ENCODE measurements around the gene CHST15.

The CHST15 gene

DNA sequence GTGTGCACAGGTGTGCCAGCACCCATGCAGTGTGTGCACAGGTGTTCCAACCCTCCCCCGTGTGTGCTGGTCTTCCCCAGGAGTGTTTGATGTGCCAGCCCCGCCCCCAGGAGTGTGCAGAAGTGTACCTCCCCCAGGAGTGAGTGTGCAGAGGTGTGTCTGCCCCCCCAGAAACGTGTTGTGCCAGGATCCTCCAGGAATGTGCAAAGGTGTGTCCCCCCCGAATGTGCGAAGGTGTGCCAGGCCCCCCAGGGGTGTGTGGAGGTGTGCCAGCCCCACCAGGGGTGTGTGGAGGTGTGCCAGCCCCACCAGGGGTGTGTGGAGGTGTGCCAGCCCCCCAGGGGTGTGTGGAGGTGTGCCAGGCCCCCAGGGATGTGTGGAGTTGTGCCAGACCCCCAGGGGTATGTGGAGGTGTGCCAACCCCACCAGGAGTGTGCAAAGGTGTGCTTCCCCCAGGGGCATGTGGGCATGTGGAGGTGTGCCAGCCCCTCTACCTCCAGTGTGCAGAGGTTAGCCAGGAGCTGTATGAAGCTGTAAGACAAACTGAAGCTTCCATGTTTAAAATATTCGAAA is 33.2 kb downstream of the CHST15 start:
- TF ChIP-seq, protein P1, sequence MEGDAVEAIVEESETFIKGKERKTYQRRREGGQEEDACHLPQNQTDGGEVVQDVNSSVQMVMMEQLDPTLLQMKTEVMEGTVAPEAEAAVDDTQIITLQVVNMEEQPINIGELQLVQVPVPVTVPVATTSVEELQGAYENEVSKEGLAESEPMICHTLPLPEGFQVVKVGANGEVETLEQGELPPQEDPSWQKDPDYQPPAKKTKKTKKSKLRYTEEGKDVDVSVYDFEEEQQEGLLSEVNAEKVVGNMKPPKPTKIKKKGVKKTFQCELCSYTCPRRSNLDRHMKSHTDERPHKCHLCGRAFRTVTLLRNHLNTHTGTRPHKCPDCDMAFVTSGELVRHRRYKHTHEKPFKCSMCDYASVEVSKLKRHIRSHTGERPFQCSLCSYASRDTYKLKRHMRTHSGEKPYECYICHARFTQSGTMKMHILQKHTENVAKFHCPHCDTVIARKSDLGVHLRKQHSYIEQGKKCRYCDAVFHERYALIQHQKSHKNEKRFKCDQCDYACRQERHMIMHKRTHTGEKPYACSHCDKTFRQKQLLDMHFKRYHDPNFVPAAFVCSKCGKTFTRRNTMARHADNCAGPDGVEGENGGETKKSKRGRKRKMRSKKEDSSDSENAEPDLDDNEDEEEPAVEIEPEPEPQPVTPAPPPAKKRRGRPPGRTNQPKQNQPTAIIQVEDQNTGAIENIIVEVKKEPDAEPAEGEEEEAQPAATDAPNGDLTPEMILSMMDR (IDR thresholded peaks at IDR 0.05; ENCODE audit: borderline replicate concordance, insufficient read depth, low read depth, low read length): no peak
- H3K4me3 ChIP-seq (ENCODE audit: low read depth, low read length): no peak overlapping the region

DNA sequence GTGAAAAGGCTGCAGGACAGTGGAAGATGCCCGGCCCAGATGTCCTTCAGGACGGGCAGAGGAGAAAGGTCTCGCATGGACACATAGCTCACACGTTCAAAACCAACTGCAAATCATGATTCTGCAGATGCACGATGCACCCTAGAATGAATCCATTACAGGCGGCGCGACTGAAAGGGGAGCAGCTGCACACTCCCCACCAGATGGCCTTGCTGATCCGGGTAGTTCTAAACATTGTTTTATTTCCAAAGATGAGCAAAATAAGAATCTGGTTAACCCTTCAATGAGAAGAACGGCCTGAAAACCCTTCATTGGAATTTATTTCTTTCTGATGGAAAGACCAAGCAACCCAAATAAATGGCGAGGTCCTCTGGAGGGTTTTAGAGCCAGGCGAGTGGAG is 33.8 kb downstream of the CHST15 start:
- TF ChIP-seq, protein P1 (IDR thresholded peaks at IDR 0.05; ENCODE audit: borderline replicate concordance, insufficient read depth, low read depth, low read length): no peak
- H3K4me3 ChIP-seq (ENCODE audit: low read depth, low read length): no peak overlapping the region

DNA sequence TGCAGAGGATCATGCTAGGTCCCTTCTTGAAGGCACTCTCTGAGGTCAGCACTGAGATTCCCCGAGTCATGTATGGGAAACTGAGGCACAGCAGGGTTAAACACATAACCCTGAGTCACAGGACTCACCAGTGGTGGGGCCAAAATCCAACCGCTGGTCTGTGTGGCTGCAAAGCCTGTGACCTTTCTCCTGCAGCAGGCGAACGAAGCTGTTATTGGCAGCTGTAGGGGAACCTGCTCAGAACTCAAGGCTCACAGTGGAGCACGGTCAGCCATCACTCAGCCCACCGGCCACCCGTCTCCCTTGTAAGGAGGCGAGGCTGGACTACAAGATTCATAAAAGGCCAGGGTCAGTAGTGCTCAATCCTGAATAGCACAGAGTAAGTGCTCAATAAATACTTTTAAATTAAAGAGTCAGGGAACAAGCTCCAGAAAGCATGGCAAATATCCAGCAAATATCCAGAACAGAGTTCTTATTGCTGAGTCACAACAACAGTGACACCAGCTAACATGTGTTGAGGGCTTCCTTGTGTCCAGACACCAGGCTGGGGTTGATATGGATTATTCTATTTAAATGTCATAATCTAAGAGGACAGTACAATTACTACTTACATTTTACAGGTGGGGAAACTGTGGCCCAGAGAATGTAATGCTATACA is 34.9 kb downstream of the CHST15 start:
- no peak overlapping the region for H3K4me3 ChIP-seq (ENCODE audit: low read depth, low read length)
- TF ChIP-seq, protein P1 (IDR thresholded peaks at IDR 0.05; ENCODE audit: borderline replicate concordance, insufficient read depth, low read depth, low read length): no peak

DNA sequence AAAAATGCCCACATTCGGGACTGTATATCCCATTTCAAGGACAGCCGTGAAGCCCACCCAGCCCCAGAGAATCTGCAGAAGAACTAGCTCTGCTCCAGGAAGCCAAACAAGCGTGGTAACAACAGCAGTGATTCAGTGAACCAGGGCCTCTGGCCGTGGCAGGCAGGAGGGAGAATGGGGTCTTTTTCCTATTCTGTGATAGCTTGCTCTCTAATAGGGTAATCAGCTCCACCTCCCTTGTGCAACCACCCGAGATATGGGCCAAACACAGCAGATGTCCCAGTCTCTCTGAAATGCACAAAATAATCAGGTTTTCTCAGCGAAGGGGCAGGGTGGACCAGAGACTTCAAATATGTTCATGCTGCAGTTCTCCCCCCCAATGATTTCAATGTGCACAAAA is 35.8 kb downstream of the CHST15 start:
- no peak overlapping the region for H3K4me3 ChIP-seq (ENCODE audit: low read depth, low read length)
- TF ChIP-seq, protein P1 (IDR thresholded peaks at IDR 0.05; ENCODE audit: borderline replicate concordance, insufficient read depth, low read depth, low read length): no peak

DNA sequence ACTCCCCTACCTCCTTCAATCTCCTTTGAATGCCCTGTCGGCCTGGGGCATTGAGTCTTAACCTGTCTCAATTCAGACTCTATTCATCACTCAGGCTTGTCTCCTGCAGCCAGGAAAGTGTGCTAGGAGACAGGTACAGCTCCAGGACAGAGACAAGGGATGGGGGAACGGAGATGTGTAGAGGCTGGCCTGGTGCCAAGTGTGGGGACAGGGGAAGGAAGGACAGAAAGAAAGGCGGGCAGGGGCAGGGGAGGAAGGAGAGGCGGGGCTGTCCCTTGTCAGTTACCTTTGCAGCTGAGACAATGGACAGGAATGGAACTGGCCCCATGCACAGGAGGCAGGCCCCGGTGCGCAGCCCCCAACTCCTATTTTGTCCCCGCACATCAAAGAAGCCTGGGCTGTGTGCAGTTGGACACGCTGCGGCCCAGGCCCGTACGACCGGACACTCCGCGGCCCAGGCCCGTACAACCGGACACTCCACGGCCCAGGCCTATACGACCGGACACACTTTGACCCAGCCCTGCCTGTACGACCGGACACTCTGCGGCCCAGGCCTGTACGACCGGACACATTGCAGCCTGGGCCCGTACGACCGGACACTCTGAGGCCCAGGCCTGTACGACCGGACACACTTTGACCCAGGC is 36.9 kb downstream of the CHST15 start:
- TF ChIP-seq, protein P1 (IDR thresholded peaks at IDR 0.05; ENCODE audit: borderline replicate concordance, insufficient read depth, low read depth, low read length): no peak

DNA sequence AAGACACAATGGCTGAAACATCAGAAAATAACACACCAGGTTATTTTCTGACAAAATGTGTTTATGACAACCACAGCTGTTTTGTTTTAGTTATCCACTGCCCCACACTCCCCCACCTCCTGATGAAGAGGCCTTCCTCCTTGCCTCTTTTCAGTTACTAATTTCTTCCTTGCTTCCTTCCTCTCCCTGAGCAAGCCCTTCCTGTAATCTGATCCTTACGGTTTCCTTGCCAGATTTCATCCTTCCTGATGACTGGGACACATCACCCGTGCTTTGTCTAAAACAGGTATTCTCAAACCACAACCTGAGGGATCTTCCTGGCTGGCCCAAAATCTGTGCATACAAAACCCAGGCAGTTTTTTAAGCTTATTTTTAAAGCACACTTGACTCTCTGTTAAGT is 39.4 kb downstream of the CHST15 start:
- H3K4me3 ChIP-seq (ENCODE audit: low read depth, low read length): no peak overlapping the region
- TF ChIP-seq, protein P1 (IDR thresholded peaks at IDR 0.05; ENCODE audit: borderline replicate concordance, insufficient read depth, low read depth, low read length): no peak

More for the DNA sequence above, 36.9 kb downstream of the CHST15 start:
- H3K4me3 ChIP-seq (ENCODE audit: low read depth, low read length): no peak overlapping the region

DNA sequence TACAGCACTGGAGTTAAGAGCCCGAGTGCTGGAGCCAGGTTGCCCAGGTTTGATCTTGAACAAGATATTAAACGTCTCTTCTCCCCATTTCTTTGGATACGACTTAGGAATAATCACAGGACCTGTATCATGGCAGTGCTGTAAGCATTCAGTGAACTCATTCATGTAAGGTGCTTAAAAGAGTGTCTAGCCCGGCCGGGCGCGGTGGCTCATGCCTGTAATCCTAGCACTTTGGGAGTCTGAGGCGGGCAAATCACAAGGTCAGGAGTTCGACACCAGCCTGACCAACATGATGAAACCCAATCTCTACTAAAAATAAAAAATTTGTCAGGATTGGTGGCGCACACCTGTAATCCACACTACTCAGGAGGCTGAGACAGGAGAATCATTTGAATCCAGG is 40.8 kb downstream of the CHST15 start:
- H3K4me3 ChIP-seq (ENCODE audit: low read depth, low read length): no peak overlapping the region
- TF ChIP-seq, protein P1 (IDR thresholded peaks at IDR 0.05; ENCODE audit: borderline replicate concordance, insufficient read depth, low read depth, low read length): no peak

Measured in GM12875 (cell line).